Measurements from ENCODE around the gene HMGB2. TPM values are rescaled to one million over a fixed set of nuclear protein-coding genes. Genes with fewer than 3 reads are reported as not detected.

HMGB2 gene
- total and polyA plus RNA-seq, 2 of the 8 experiments (the other 6 are each of a cell fraction or from before 2014, with no cell fraction given), result 54.7 to 218 TPM

GRCh38 chr4:173319696-173320095 lies 14.5 kb downstream of the HMGB2 start:
- Histone ChIP-seq H3K14ac (ENCODE audit: insufficient read length) (no peak overlapping the region), H2BK20ac (ENCODE audit: low read length) (no peak overlapping the region), H4K20me1 (replicated peaks in 1 of 2; ENCODE audit: control insufficient read depth in 1 of 2, insufficient read depth in 2 of 2, low read length in 2 of 2) (no peaks in the 10 kb centered on the region), H4K5ac (ENCODE audit: insufficient read length, low read depth, low read length) (no peak overlapping the region), H2BK15ac (ENCODE audit: low read length) (no peak overlapping the region), H3K23ac (ENCODE audit: insufficient read length) (no peak overlapping the region), H3K36me3 (ENCODE audit: control insufficient read depth in 2 of 4, insufficient read depth in 4 of 4, low read length in 3 of 4) (peaks cover 0 to 49% (median 9%) of the 10 kb centered on the region in 4 experiments; a peak in 4 of 8 replicates), H3K18ac (ENCODE audit: extremely low read depth, low read length) (no peak overlapping the region), H3K23me2 (ENCODE audit: low read depth, low read length) (no peaks in the 10 kb centered on the region), H2AK5ac (ENCODE audit: low read depth, low read length) (no peak overlapping the region), H4K8ac (ENCODE audit: extremely low read depth, insufficient read depth, low read length) (no peak overlapping the region), H3K56ac (replicated peaks; ENCODE audit: insufficient read length, low read depth, low read length) (no peak overlapping the region), H3K4me2 (ENCODE audit: insufficient read depth in 1 of 2, low read depth in 2 of 2, low read length in 2 of 2) (no peak overlapping the region), H3K4me1 (replicated peaks in 1 of 4; ENCODE audit: control insufficient read depth in 3 of 4, insufficient read depth in 4 of 4, low read length in 3 of 4) (peaks cover 0 to 4% (median 3%) of the 10 kb centered on the region in 4 experiments; a peak in 4 of 7 replicates), H3K9ac (replicated peaks in 1 of 4; ENCODE audit: extremely low read depth in 1 of 4, low read depth in 3 of 4, low read length in 3 of 4) (no peak overlapping the region), H3K9me3 (ENCODE audit: insufficient read depth in 2 of 2, low read depth in 1 of 2, low read length in 1 of 2) (no peaks in the 10 kb centered on the region), H3K4ac (replicated peaks; ENCODE audit: insufficient read length, low read depth, low read length) (no peak overlapping the region), H4K91ac (replicated peaks; ENCODE audit: insufficient read length, low read length) (no peak overlapping the region), H3K27me3 (replicated peaks in 1 of 4; ENCODE audit: control insufficient read depth in 3 of 4, extremely low read depth in 1 of 4, insufficient read depth in 3 of 4, low read length in 3 of 4) (no peaks in the 10 kb centered on the region), H2BK5ac (ENCODE audit: low read depth, low read length) (no peak overlapping the region), H3K79me1 (ENCODE audit: low read depth, low read length) (no peaks in the 10 kb centered on the region), H3K27ac (ENCODE audit: low read depth, low read length) (no peak overlapping the region), H3K79me2 (ENCODE audit: control insufficient read depth in 1 of 2, insufficient read depth in 2 of 2, low read length in 2 of 2) (no peaks in the 10 kb centered on the region), H2BK12ac (ENCODE audit: low read depth, low read length) (no peak overlapping the region), H2BK120ac (replicated peaks; ENCODE audit: low read depth, low read length) (no peak overlapping the region), H3K4me3 (ENCODE audit: extremely low read depth in 1 of 4, insufficient read depth in 2 of 4, low read depth in 3 of 4, low read length in 4 of 4) (no peak overlapping the region), H2AFZ (ENCODE audit: low read length) (no peak overlapping the region)
- ChIA-PET CTCF (ENCODE audit: partially characterized antibody) (interaction anchor here (0.7 to 4.9 kb wide), 17 partner anchors 9 to 306 kb away, joined by 3 to 38 read pairs (median 4); no protein-coding TSS in a partner anchor), POLR2A (ENCODE audit: partially characterized antibody) (interaction anchor here (11.3 kb wide), 1 partner anchor 15 kb away, joined by 91 read pairs; the partner anchor contains the start of gene HMGB2)
- WGBS, 2 experiments (ENCODE audit: extremely low coverage in 1 of 2, insufficient coverage in 1 of 2, insufficient read length in 1 of 2, insufficient replicate concordance in 2 of 2, low coverage in 1 of 2, low lambda C conversion rate in 2 of 2, missing lambda C conversion rate in 1 of 2), result 85% methylated on average over 2 of the region's 2 CpGs; no CpG with 5 or more reads in 1 of the 2 experiments
- DNase-seq (ENCODE audit: low read depth in 1 of 2, low spot score in 2 of 2) (no peak), FAIRE-seq (no peak)
- TF ChIP-seq TAF7 (optimal IDR thresholded peaks at IDR 0.05; ENCODE audit: borderline replicate concordance, low read depth, low read length) (no peak), HDAC2 (IDR thresholded peaks at IDR 0.05; ENCODE audit: borderline replicate concordance in 1 of 2, low read depth in 2 of 2, low read length in 2 of 2) (no peak), EGR1 (IDR thresholded peaks at IDR 0.05; ENCODE audit: borderline replicate concordance, low read depth, low read length) (no peak), CHD2 (IDR thresholded peaks at IDR 0.05; ENCODE audit: low read length) (no peak), SP4 (IDR thresholded peaks at IDR 0.05; ENCODE audit: low read length) (no peak)
